Trophoblast cell (in vitro differentiated cells and primary cell): Measurements from ENCODE around the gene LIN7C.

Source experiments
- DNase-seq, 2 donors: peaks; one replicate each; pipeline ENCODE4 v3.0.0-alpha.2; 2016
- H2AFZ ChIP-seq: 2 replicates; pipeline ENCODE4 v1.6.1; 2013; ENCODE audit warnings: low read length, moderate library complexity, mild to moderate bottlenecking; ENCODE audit not compliant: insufficient read depth, poor library complexity
- H2AK5ac ChIP-seq: 2 replicates; pipeline ENCODE4 v1.6.1; 2013; ENCODE audit warnings: mild to moderate bottlenecking, low read length
- H2BK120ac ChIP-seq: 2 replicates; pipeline ENCODE4 v1.6.1; 2013; ENCODE audit warnings: low read length, mild to moderate bottlenecking, moderate library complexity; ENCODE audit not compliant: insufficient read depth, poor library complexity
- H2BK12ac ChIP-seq: 2 replicates; pipeline ENCODE4 v1.6.1; 2013; ENCODE audit warnings: mild to moderate bottlenecking, low read length, moderate library complexity
- H2BK5ac ChIP-seq: 2 replicates; pipeline ENCODE4 v1.6.1; 2013; ENCODE audit warnings: low read length, low read depth, moderate library complexity, mild to moderate bottlenecking; ENCODE audit not compliant: poor library complexity
- H3K14ac ChIP-seq: 2 replicates; pipeline ENCODE4 v1.6.1; 2013; ENCODE audit warnings: mild to moderate bottlenecking, low read length
- H3K18ac ChIP-seq: 2 replicates; pipeline ENCODE4 v1.6.1; 2013; ENCODE audit warnings: mild to moderate bottlenecking, low read length
- H3K23ac ChIP-seq: 2 replicates; pipeline ENCODE4 v1.6.1; 2013; ENCODE audit warnings: low read length
- H3K27ac ChIP-seq: 2 replicates; pipeline ENCODE4 v1.5.1; 2013; ENCODE audit warnings: low read depth, mild to moderate bottlenecking, inconsistent platforms, low read length, moderate library complexity
- H3K27me3 ChIP-seq: 2 replicates; pipeline ENCODE4 v1.6.1; 2013; ENCODE audit warnings: inconsistent platforms, mild to moderate bottlenecking, low read length, moderate library complexity; ENCODE audit not compliant: insufficient read depth
- H3K36me3 ChIP-seq, 2 experiments: 1 replicate in 1 of 2; 2 replicates in 1 of 2; pipeline ENCODE4 v1.6.1; 2013; ENCODE audit warnings: low read length in 2 of 2, mild to moderate bottlenecking in 2 of 2, moderate library complexity in 1 of 2; ENCODE audit not compliant: insufficient read depth in 2 of 2, control insufficient read depth in 1 of 2
- H3K4ac ChIP-seq: 2 replicates; pipeline ENCODE4 v1.6.1; 2013; ENCODE audit warnings: low read depth, mild to moderate bottlenecking, low read length, moderate library complexity
- H3K4me1 ChIP-seq, 2 experiments: 1 replicate in 1 of 2; 2 replicates in 1 of 2; pipeline ENCODE4 v1.6.1; 2013; ENCODE audit warnings: low read length in 2 of 2, mild to moderate bottlenecking in 2 of 2, moderate library complexity in 1 of 2; ENCODE audit not compliant: insufficient read depth in 2 of 2, control insufficient read depth in 1 of 2
- H3K4me2 ChIP-seq: 2 replicates; pipeline ENCODE4 v1.6.1; 2013; ENCODE audit warnings: inconsistent platforms, mild to moderate bottlenecking, low read length, moderate library complexity
- H3K4me3 ChIP-seq: 2 replicates; pipeline ENCODE4 v1.5.1; 2013; ENCODE audit warnings: mild to moderate bottlenecking, low read depth, low read length, inconsistent platforms
- H3K79me1 ChIP-seq: one replicate; pipeline ENCODE4 v1.6.1; 2013; ENCODE audit warnings: low read length
- H3K79me2 ChIP-seq: 2 replicates; pipeline ENCODE4 v1.6.1; 2013; ENCODE audit warnings: low read length, mild to moderate bottlenecking; ENCODE audit not compliant: control insufficient read depth, insufficient read depth, poor library complexity
- H3K9ac ChIP-seq: 2 replicates; pipeline ENCODE4 v1.6.1; 2013; ENCODE audit warnings: mild to moderate bottlenecking, low read length
- H3K9me3 ChIP-seq: 2 replicates; pipeline ENCODE4 v1.6.1; 2013; ENCODE audit warnings: low read depth, mild to moderate bottlenecking, control low read depth, inconsistent platforms, low read length; ENCODE audit not compliant: insufficient read depth
- H4K12ac ChIP-seq: 2 replicates; pipeline ENCODE4 v1.6.1; 2013; ENCODE audit warnings: low read depth, mild to moderate bottlenecking, low read length, moderate library complexity
- H4K8ac ChIP-seq: 2 replicates; pipeline ENCODE4 v1.6.1; 2013; ENCODE audit warnings: low read depth, mild to moderate bottlenecking, low read length, moderate library complexity
- H4K91ac ChIP-seq: one replicate; pipeline ENCODE4 v1.6.1; 2013; ENCODE audit warnings: low read depth, mild to moderate bottlenecking, low read length, moderate library complexity
- WGBS: extraction: QIAGEN DNeasy Blood & Tissue Kit; methylation state at CpG from one replicate; pipeline ENCODE4 v1.1.7; 2013; ENCODE audit warnings: missing lambda C conversion rate; ENCODE audit not compliant: insufficient read length, insufficient coverage; ENCODE audit errors: extremely low coverage; 5-methylcytosine and 5-hydroxymethylcytosine counted together

LIN7C gene

GRCh38 chr11:27455667-27456066, 50.9 kb downstream of the LIN7C start:
- H3K9me3 ChIP-seq, result no peaks in the 10 kb centered on the region
- H3K79me1 ChIP-seq, result no peaks in the 10 kb centered on the region
- H4K8ac ChIP-seq, result no peak overlapping the region
- H3K4me1 ChIP-seq, result peaks cover 0 to 2% of the 10 kb centered on the region in 2 experiments
- H3K14ac ChIP-seq, result no peak overlapping the region
- no peak for DNase-seq
- no peak overlapping the region for H2BK12ac ChIP-seq
- WGBS, result no CpG with 5 or more reads among the region's 4 CpGs
- no peaks in the 10 kb centered on the region for H3K36me3 ChIP-seq
- no peak overlapping the region for H4K91ac ChIP-seq
- no peak overlapping the region for H3K23ac ChIP-seq
- H3K9ac ChIP-seq, result no peak overlapping the region
- H3K27me3 ChIP-seq, result no peaks in the 10 kb centered on the region
- no peak overlapping the region for H2AFZ ChIP-seq
- H2BK5ac ChIP-seq, result no peak overlapping the region
- H3K79me2 ChIP-seq, result peaks cover 3% of the 10 kb centered on the region
- no peak overlapping the region for H2BK120ac ChIP-seq
- H3K4me3 ChIP-seq, result no peak overlapping the region
- H4K12ac ChIP-seq, result no peak overlapping the region
- no peak overlapping the region for H3K27ac ChIP-seq
- no peak overlapping the region for H3K18ac ChIP-seq
- no peak overlapping the region for H2AK5ac ChIP-seq
- no peak overlapping the region for H3K4me2 ChIP-seq
- H3K4ac ChIP-seq, result no peak overlapping the region

- Histone ChIP-seq H3K9ac (no peak overlapping the region), H2AK5ac (no peak overlapping the region), H4K91ac (no peak overlapping the region), H2AFZ (no peak overlapping the region), H4K8ac (no peak overlapping the region), H3K4me3 (no peak overlapping the region), H3K14ac (no peak overlapping the region), H3K4me1 (peaks cover 0 to 2% of the 10 kb centered on the region in 2 experiments), H3K79me1 (no peaks in the 10 kb centered on the region), H3K18ac (no peak overlapping the region), H3K4me2 (no peak overlapping the region), H3K23ac (no peak overlapping the region), H3K79me2 (peaks cover 2% of the 10 kb centered on the region), H2BK12ac (no peak overlapping the region), H2BK120ac (no peak overlapping the region), H4K12ac (no peak overlapping the region), H3K27me3 (no peaks in the 10 kb centered on the region), H3K4ac (no peak overlapping the region), H3K9me3 (no peaks in the 10 kb centered on the region), H2BK5ac (no peak overlapping the region), H3K36me3 (no peaks in the 10 kb centered on the region), H3K27ac (no peak overlapping the region)
- DNase-seq, result peak; percentile 41 to 75
- no CpG with 5 or more reads among the region's 1 CpG for WGBS
These were observed 52.9 kb downstream of the LIN7C start for GRCh38 chr11:27453701-27454100.

- H3K79me2 ChIP-seq, result no peaks in the 10 kb centered on the region
- H3K4me3 ChIP-seq, result no peak overlapping the region
- no peaks in the 10 kb centered on the region for H3K9me3 ChIP-seq
- no peak overlapping the region for H4K12ac ChIP-seq
- H3K14ac ChIP-seq, result no peak overlapping the region
- no peak overlapping the region for H3K23ac ChIP-seq
- peak in 1 of 2 donors; percentile 21 for DNase-seq
- H2BK12ac ChIP-seq, result no peak overlapping the region
- no peak overlapping the region for H4K91ac ChIP-seq
- peaks cover 0 to 3% of the 10 kb centered on the region in 2 experiments for H3K4me1 ChIP-seq
- H3K27ac ChIP-seq, result no peak overlapping the region
- H3K79me1 ChIP-seq, result no peaks in the 10 kb centered on the region
- H2BK120ac ChIP-seq, result no peak overlapping the region
- H3K4ac ChIP-seq, result peak overlapping the region; percentile 55
- no peak overlapping the region for H2BK5ac ChIP-seq
- no peak overlapping the region for H2AFZ ChIP-seq
- no peak overlapping the region for H3K18ac ChIP-seq
- no peak overlapping the region for H3K9ac ChIP-seq
- no CpG with 5 or more reads among the region's 3 CpGs for WGBS
- H3K4me2 ChIP-seq, result no peak overlapping the region
- H4K8ac ChIP-seq, result no peak overlapping the region
- H3K27me3 ChIP-seq, result no peaks in the 10 kb centered on the region
- no peaks in the 10 kb centered on the region for H3K36me3 ChIP-seq
- no peak overlapping the region for H2AK5ac ChIP-seq
These were observed 54.4 kb downstream of the LIN7C start for GRCh38 chr11:27452147-27452546.

GRCh38 chr11:27451244-27451965, 55.2 kb downstream of the LIN7C start:
- Histone ChIP-seq H3K79me1 (no peaks in the 10 kb centered on the region), H3K4me1 (peaks cover 0 to 3% of the 10 kb centered on the region in 2 experiments), H4K12ac (no peak overlapping the region), H3K79me2 (no peaks in the 10 kb centered on the region), H3K4me2 (no peak overlapping the region), H3K9me3 (no peaks in the 10 kb centered on the region), H3K4me3 (no peak overlapping the region), H4K8ac (no peak overlapping the region), H3K27me3 (no peaks in the 10 kb centered on the region), H2BK5ac (no peak overlapping the region), H3K36me3 (no peaks in the 10 kb centered on the region), H3K27ac (no peak overlapping the region), H3K14ac (no peak overlapping the region), H2BK12ac (no peak overlapping the region), H2AFZ (no peak overlapping the region), H3K4ac (peak overlapping the region; percentile 55), H3K9ac (no peak overlapping the region), H3K23ac (no peak overlapping the region), H2BK120ac (no peak overlapping the region), H4K91ac (no peak overlapping the region), H2AK5ac (no peak overlapping the region), H3K18ac (no peak overlapping the region)
- no CpG with 5 or more reads among the region's 1 CpG for WGBS
- DNase-seq, result no peak
